NT2/D1 (cell line): ENCODE measurements around the gene MRPL58.

ENCODE experiments used
- DNase-seq: peaks from one replicate; pipeline ENCODE4 v3.0.0-alpha.2; 2011; ENCODE audit warnings: low read depth, low spot score
- H3K27me3 ChIP-seq: 2 replicates; pipeline ENCODE4 v1.6.0; 2011; ENCODE audit warnings: mild to moderate bottlenecking; ENCODE audit not compliant: insufficient read length, insufficient read depth
- H3K36me3 ChIP-seq: 2 replicates; pipeline ENCODE4 v1.6.1; 2011; ENCODE audit warnings: mild to moderate bottlenecking, low read length, mixed read lengths; ENCODE audit not compliant: insufficient read depth, insufficient read length
- H3K4me1 ChIP-seq: 2 replicates; pipeline ENCODE4 v1.5.1; 2011; ENCODE audit not compliant: insufficient read depth, insufficient read length
- H3K4me3 ChIP-seq: 2 replicates; pipeline ENCODE4 v1.5.1; 2011; ENCODE audit warnings: low read depth; ENCODE audit not compliant: insufficient read length
- H3K9ac ChIP-seq: 2 replicates; pipeline ENCODE4 v1.6.0; 2011; ENCODE audit warnings: low read depth; ENCODE audit not compliant: insufficient read length
- H3K9me3 ChIP-seq: 2 replicates; pipeline ENCODE4 v1.5.1; 2011; ENCODE audit warnings: mild to moderate bottlenecking, low read length; ENCODE audit not compliant: insufficient read depth
- SUZ12 ChIP-seq: IDR thresholded peaks from 2 replicates; pipeline ENCODE4 v1.6.1; 2011; ENCODE audit not compliant: insufficient read length, insufficient read depth; ENCODE audit errors: extremely low read depth
- YY1 ChIP-seq: IDR thresholded peaks from 2 replicates; pipeline ENCODE4 v1.6.1; 2011; ENCODE audit not compliant: insufficient read length, insufficient read depth
- ZNF274 ChIP-seq: IDR thresholded peaks from 2 replicates; pipeline ENCODE4 v1.6.1; 2011; ENCODE audit warnings: mild to moderate bottlenecking, low read depth, low read length

MRPL58 gene

GRCh38 chr17:75008373-75008772 is 4.1 kb upstream of the MRPL58 start:
- Histone ChIP-seq H3K4me1 (no peaks in the 10 kb centered on the region), H3K9ac (no peak overlapping the region), H3K9me3 (no peaks in the 10 kb centered on the region), H3K36me3 (peaks cover 32% of the 10 kb centered on the region), H3K27me3 (no peaks in the 10 kb centered on the region), H3K4me3 (no peak overlapping the region)
- TF ChIP-seq ZNF274 (no peak), SUZ12 (no peak), YY1 (no peak)
- no peak for DNase-seq

- Histone ChIP-seq H3K4me1 (no peaks in the 10 kb centered on the region), H3K9ac (no peak overlapping the region), H3K9me3 (no peaks in the 10 kb centered on the region), H3K36me3 (peaks cover 24% of the 10 kb centered on the region), H3K4me3 (no peak overlapping the region), H3K27me3 (no peaks in the 10 kb centered on the region)
- no peak for TF ChIP-seq ZNF274
- no peak for TF ChIP-seq SUZ12
- TF ChIP-seq YY1 = no peak
- DNase-seq = no peak
Measured at GRCh38 chr17:75009139-75009724, 3.2 kb upstream of the MRPL58 start.

- Histone ChIP-seq H3K9ac (peak overlapping the region; percentile 11), H3K36me3 (peaks cover 16% of the 10 kb centered on the region)
- DNase-seq = no peak
Measured at GRCh38 chr17:75010683-75011400, 1.6 kb upstream of the MRPL58 start.

GRCh38 chr17:75011401-75012095 is 922 bp upstream of the MRPL58 start:
- Histone ChIP-seq H3K36me3 (peaks cover 15% of the 10 kb centered on the region), H3K4me3 (peak overlapping the region; percentile 90), H3K9me3 (no peaks in the 10 kb centered on the region), H3K27me3 (no peaks in the 10 kb centered on the region), H3K4me1 (no peaks in the 10 kb centered on the region), H3K9ac (peak overlapping the region; percentile 96)
- DNase-seq = no peak
- TF ChIP-seq YY1 (no peak), ZNF274 (no peak), SUZ12 (no peak)

More at GRCh38 chr17:75010683-75011400, 1.6 kb upstream of the MRPL58 start:
- Histone ChIP-seq H3K4me3 (no peak overlapping the region), H3K9me3 (no peaks in the 10 kb centered on the region), H3K27me3 (no peaks in the 10 kb centered on the region), H3K4me1 (no peaks in the 10 kb centered on the region)
- TF ChIP-seq SUZ12 = no peak
- no peak for TF ChIP-seq ZNF274
- TF ChIP-seq YY1 = no peak

GRCh38 chr17:75012096-75012345 is 449 bp upstream of the MRPL58 start:
- H3K36me3 ChIP-seq = peaks cover 18% of the 10 kb centered on the region
- DNase-seq = no peak
- no peak for TF ChIP-seq SUZ12
- TF ChIP-seq ZNF274 = no peak
- TF ChIP-seq YY1 = no peak
- H3K4me3 ChIP-seq = peak overlapping the region; percentile 90
- no peaks in the 10 kb centered on the region for H3K9me3 ChIP-seq
- H3K27me3 ChIP-seq = no peaks in the 10 kb centered on the region
- H3K4me1 ChIP-seq = no peaks in the 10 kb centered on the region
- H3K9ac ChIP-seq = peak overlapping the region; percentile 96

- H3K4me1 ChIP-seq = no peaks in the 10 kb centered on the region
- H3K27me3 ChIP-seq = no peaks in the 10 kb centered on the region
- H3K36me3 ChIP-seq = peaks cover 23% of the 10 kb centered on the region
- H3K9ac ChIP-seq = peak overlapping the region; percentile 96
- H3K9me3 ChIP-seq = no peaks in the 10 kb centered on the region
- TF ChIP-seq YY1 = no peak
- TF ChIP-seq ZNF274 = no peak
- no peak for TF ChIP-seq SUZ12
- peak overlapping the region; percentile 90 for H3K4me3 ChIP-seq
- DNase-seq = no peak
Measured at GRCh38 chr17:75013092-75013559, 656 bp downstream of the MRPL58 start.

GRCh38 chr17:75019146-75019545 is 6.7 kb downstream of the MRPL58 start:
- DNase-seq = no peak
- Histone ChIP-seq H3K4me3 (no peak overlapping the region), H3K4me1 (no peaks in the 10 kb centered on the region), H3K9ac (no peak overlapping the region), H3K9me3 (no peaks in the 10 kb centered on the region), H3K27me3 (no peaks in the 10 kb centered on the region), H3K36me3 (peaks cover 67% of the 10 kb centered on the region)
- TF ChIP-seq SUZ12 (no peak), YY1 (no peak), ZNF274 (no peak)
